IPS-NIHi7 (cell line): Measurements from ENCODE around the gene KCNN3.

Source experiments
- DNase-seq: peaks from one replicate; pipeline ENCODE4 v3.0.0; 2012; ENCODE audit warnings: mixed read lengths; ENCODE audit errors: extremely low spot score

Gene KCNN3

DNA sequence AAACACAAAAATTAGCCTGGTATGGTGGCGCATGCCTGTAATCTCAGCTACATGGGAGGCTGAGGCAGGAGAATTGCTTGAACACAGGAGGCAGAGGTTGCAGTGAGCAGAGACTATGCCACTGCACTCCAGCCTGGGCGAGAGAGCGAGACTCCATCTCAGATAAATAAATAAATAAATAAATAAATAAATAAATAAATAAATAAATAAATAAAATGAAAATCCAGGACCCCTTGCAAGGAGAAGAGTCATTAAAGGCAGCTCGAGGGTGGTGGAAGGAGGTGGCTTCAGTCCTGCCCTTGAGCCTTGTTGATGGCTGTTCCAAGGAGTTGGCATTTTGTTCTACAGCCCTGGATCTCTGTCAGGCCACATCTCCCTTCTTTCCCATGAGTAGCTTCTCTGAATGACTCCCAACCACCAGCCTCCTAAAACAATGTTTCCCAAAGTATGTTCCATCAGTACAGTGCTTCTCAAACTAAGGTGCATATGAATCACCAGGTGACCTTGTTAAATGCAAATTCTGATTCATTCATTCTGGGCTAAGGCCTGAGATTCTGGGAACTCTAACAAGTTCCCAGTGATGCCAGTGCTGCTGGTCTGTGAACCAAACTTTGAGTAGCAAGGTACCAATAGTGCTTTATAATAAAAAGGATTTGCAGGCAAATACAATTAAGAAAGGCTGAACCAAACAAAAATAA, 99.0 kb downstream of the KCNN3 start:
- no peak for DNase-seq

GRCh38 chr1:154769193-154769895, 100.7 kb downstream of the KCNN3 start:
- DNase-seq: no peak

DNA sequence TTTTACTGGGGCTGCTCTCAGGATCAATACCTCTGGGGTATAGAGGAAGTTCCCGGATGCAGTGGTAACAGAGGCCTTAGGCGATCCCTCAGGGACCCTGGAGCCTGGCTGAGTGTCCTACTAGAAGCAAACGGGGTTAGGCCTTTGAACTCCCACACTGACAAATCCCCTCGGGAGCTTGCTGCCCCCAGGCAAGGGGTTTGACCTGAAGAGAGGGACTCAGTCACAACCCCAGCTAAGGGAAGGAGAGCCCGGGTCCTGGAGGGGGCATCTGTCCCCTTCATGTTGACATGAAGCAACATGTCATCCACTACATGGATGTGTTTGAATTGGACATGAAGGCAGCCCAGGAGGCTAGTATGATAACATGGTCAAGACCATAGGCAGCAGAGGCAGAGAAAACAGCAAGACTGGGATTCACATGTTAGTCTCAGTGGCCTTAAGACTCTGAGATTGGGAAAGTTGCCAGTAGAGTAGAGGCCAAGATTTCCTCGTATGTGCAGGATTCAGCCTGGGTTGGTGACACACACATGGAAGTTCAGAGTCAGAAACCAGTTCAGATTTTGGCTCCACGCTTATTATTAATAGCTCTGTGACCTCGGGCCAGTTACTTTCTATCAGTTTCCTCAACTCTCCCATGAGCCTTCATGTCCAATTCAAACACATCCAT, 101.5 kb downstream of the KCNN3 start:
- DNase-seq: no peak

- DNase-seq: no peak
These were observed 102.5 kb downstream of the KCNN3 start for GRCh38 chr1:154767315-154768240.

DNA sequence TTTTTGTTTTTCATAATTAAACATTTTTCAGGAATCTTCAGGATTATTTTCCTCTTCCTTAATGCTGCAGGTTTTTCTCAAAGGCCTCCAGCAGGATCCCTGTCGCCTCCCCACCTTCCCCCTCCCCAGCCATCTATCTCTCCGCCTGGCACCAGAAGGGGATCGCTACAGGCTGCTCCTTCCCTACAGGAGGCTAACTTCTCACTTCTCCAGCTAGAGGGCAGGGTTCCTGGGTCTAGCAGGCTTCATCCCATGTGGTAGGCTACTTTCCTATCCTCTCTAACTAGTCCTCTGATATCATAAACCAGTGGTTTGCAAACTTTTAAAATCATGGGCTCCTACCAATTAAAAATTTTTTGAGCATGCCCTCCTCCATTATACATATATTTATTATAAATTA, 104.1 kb downstream of the KCNN3 start:
- peak; percentile 81 for DNase-seq

DNA sequence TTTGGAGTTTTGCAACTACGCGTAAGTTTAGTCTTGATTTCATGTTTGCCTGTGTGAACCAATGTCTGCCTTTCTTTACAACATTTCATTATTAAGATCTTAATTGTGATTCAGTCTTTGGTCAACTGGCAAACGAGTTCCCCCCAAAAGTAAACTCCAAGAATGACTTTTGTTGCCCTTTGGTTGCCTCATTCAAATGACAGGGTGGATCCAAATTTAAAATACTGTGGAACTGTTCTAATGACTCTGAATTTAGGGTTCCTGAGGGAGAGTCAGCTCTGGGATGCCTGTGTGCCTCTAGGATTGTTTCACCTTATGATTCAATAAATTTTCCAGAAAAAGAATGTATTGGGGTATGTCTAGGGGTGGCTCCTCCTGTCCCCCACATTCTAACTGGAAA, 105.3 kb downstream of the KCNN3 start:
- DNase-seq: no peak

- no peak for DNase-seq
These were observed 105.9 kb downstream of the KCNN3 start for GRCh38 chr1:154764181-154764580.

DNA sequence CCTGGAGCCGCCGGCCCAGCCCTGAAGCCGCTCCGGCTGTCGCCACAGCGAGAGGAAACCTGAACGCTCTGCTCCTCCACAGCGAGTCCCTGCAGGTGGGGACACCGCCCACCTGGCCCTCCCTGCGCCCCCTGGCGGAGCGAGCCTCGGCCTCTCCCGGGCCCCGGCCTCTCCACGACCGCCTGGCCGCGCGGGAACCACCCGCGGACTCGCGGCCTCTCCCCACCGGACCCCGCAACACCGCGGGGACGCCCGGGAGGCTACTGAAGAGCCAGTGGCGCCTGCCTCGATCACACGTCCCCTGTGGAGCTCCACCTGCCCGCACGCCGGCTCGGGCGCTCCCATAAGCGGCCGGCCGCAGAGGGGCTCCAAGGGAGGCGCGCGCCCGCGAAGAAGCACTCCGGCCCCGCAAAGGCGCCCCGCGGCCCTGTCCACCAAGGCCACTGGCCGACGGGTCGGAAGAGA, 109.6 kb downstream of the KCNN3 start:
- DNase-seq: peak; percentile 89

- DNase-seq: no peak
These were observed 110.3 kb downstream of the KCNN3 start for GRCh38 chr1:154759793-154760192.

DNA sequence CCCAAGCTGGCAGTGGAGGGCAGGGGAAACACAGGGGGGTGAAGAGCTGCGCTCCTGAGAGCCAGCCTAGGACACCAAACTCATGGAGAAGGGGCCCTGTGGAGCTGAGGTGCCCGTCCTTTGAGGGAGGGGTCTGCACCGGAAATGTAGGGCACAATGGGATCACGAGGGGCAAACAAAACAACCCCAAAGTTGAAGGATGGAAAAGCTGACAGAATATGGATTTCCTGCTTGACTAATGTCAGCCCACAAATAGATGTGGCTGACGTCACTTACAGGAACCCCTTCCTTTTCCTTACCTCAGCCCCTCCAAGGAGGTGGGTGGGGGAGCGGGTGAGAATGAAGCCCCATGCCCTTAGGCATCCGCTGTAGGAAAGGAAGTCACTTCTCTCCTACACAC, 110.9 kb downstream of the KCNN3 start:
- no peak for DNase-seq

- no peak for DNase-seq
These were observed 111.7 kb downstream of the KCNN3 start for GRCh38 chr1:154758346-154758745.

DNA sequence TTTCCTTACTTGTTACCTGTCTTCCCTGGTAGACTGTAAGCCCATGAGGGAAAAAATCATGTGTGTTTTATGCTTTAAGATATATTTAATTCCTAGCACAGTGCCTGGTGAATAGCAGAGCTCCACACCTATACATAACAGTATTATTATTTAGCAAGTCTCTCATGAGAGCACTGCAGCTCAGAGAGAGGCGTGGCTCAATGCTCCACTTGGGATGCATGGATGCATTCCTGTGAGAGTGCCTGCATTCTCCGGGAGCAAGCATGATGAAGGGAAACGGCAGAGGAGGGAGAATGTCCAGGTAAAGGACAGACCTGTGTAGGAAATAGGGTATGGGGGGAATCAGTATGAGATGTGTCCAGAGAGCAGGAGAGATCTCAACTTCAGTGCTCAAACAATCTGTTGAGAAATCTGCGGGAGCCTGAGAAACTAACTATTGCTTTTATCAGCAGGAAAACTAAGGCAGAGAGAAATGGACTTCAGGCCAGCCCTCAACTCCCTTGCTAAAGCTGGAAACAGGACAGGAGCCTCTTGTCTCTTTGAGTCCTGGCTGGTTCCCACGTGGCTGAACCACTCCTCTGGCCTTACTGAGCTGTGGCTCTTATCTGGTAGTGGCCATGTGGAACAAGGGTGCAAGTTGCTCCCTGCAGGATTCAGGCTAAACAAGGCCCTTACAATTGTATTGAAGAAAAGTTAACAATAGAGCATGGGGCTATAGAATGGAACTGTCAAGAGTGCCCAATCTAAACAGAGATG, 113.1 kb downstream of the KCNN3 start:
- DNase-seq: no peak

DNA sequence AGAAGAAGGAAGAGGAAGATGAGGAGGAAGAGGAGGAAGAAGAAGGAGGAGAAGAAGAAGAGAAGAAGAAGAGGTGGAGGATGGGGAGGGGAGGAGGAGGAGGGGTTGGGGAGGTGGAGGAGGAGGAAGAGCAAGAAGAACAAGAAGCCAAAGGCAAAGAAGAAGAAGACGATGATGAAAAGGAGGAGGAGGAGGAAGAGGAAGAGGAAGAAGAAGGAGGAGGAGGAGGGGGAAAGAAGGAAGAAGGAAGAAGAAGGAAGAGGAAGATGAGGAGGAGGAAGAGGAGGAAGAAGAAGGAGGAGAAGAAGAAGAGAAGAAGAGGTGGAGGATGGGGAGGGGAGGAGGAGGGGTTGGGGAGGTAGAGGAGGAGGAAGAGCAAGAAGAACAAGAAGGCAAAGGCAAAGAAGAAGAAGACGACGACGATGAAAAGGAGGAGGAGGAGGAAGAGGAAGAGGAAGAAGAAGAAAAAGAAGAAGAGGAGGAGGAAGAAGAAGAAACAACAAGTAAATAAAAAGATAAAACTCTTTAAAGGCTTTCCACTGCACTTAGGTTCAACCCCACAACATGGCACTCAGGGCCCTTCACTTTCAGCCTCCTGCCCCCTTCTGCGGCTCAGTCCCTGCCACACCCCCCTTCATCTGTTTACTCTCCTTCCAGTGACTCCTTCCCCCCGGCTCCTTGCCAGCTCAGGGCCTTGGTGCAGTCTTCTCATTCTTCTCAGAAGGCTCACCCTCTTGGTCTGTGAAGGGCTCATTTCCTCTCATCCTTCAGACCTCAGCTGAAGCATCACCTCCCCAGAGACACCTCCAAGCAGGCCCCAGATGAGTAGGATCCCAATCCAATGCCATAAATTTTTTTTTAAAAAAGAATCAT, 114.0 kb downstream of the KCNN3 start:
- no peak for DNase-seq

DNA sequence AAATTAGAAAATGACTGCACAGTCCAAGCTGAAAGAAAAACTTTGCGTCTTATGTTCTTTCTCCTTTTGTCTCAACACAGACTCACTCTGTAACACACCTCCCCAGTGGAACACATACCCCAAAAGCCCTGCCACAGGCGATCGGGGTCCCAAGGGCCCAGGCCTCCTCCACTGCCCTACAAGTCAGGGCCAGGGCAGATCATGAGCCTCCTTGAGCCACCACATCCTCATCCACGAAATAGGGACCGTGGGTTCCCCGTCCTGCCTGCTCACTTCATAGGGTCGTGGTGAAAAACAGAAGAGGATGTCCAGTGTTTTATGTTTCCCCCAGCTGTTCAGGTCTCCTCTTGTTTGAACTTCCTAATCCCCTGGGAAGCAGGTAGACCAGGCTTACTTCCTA, 116.7 kb downstream of the KCNN3 start:
- DNase-seq: no peak

- no peak for DNase-seq
These were observed 117.6 kb downstream of the KCNN3 start for GRCh38 chr1:154752273-154753030.

DNA sequence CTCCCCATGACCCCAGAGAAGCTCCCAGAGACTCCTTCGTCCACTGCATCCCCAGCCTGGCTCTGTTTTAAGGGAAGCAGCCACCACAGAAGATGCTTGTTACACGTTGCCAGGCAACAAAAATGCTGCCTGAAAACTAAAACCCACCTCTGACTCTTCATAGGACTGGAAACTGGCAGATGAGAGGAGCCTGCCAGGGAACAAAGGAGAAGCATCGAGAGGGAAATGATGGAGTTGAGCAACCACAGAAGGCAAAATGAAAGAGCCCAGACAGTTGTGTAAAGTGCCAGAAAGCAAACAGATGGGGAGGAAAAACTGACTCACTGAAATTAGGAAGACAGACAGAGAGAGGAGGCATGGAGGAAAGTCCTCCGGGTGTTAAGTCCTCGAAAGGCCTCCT, 118.4 kb downstream of the KCNN3 start:
- DNase-seq: no peak

DNA sequence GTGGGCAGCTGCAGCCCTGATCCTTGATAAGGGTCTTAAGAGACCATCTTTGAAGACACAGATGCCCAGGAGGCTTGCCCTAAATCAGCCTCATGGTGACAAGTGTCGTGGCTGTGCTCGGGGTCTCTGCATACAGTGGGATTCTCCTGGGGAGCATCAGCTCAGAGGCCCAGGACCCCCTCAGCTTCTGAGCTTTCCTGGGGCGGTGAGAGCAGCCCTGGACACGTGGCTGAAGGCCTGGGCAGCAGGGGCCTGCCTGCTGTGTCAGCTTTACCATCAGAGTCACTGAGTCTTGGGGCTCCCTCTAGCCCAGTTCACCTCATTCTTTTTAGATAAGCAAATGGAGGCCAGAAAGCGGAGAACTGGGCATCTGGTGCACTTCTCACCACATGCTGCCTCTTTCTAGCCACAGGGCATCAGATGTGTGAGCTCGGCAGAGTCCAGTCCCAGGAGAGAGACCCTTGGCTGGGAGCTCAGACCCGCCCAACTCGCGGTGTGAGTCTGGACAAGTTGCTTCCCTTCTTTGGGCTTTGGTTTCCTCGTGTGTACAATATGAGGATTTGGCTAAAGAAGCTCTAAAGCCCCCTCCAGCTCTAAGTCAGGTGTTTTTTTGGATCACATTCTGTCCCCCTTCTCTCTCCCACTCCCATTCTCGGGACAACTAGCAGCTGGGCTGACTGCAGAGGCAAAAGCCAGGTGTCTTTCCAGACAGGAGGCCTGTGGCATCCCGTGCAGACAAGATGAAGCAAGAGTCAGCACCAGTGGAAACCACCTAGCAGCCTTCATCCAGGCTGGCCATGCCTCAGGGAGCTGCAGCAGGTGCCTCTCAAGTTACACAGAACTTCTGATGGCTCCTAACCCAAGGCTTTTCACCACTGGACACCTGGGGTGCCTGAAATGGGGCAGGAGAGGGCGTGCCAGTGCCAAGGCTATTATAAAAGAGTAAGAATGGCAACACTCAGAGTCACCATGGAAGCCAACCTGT, 119.1 kb downstream of the KCNN3 start:
- DNase-seq: no peak
